Gastroesophageal sphincter (tissue), 4 donors: ENCODE measurements around the gene FN1. TPM values are rescaled to one million over a fixed set of nuclear protein-coding genes. Genes with fewer than 3 reads are reported as not detected.
"Not testable (repeated sequence)": the region's sequence is repeated elsewhere in the genome, so short reads cannot be mapped to it uniquely, and the experiment has no call there.

Experiments
- ATAC-seq: fragments of 150-250 bp; one replicate; pipeline ENCODE4 v1.9.1; 2016; ENCODE audit warnings: mild to moderate bottlenecking, moderate library complexity
- H3K27ac ChIP-seq, 4 donors: fragments of 200-600 bp; sonication (generic) in 3 of 4; 1 replicate in 3 of 4; 2 replicates in 1 of 4; pipeline ENCODE4 v1.5.1; 2016 to 2019
- H3K27me3 ChIP-seq: fragments of 200-600 bp; sonication (generic); one replicate; pipeline ENCODE4 v1.5.1; 2019
- H3K36me3 ChIP-seq, 2 donors: fragments of 200-600 bp; sonication (generic); one replicate each; pipeline ENCODE4 v1.5.1; 2019; ENCODE audit warnings: control low read depth in 1 of 2
- H3K4me1 ChIP-seq, 3 donors: fragments of 200-600 bp; sonication (generic); 1 replicate in 2 of 3; 2 replicates in 1 of 3; pipeline ENCODE4 v1.5.1; 2016 to 2019; ENCODE audit warnings: control low read depth in 2 of 3
- H3K4me3 ChIP-seq, 2 donors: fragments of 200-600 bp; sonication (generic); one replicate each; pipeline ENCODE4 v1.5.1; 2019; ENCODE audit warnings: mild to moderate bottlenecking in 1 of 2, moderate library complexity in 1 of 2
- H3K9me3 ChIP-seq, 3 donors: fragments of 200-600 bp; sonication (generic); one replicate each; pipeline ENCODE4 v1.5.1; 2017 to 2019; ENCODE audit warnings: control low read depth in 2 of 3
- CTCF ChIP-seq, 4 experiments: fragments of 200-600 bp in 2 of 4; fragments of 450-650 bp in 2 of 4; sonication (generic) in 1 of 4; IDR thresholded peaks; one replicate each; pipeline ENCODE4 v1.5.1; 2017 to 2019; ENCODE audit warnings: antibody characterized with exemption in 4 of 4, mild to moderate bottlenecking in 2 of 4, moderate library complexity in 2 of 4
- EP300 ChIP-seq: sonication (generic); formaldehyde crosslinking; IDR thresholded peaks from one replicate; pipeline ENCODE4 v1.6.1; 2017; ENCODE audit warnings: antibody characterized with exemption, mild to moderate bottlenecking
- POLR2A ChIP-seq, 2 donors: fragments of 450-650 bp; IDR thresholded peaks; one replicate each; pipeline ENCODE4 v1.6.1; 2017; ENCODE audit warnings: antibody characterized with exemption in 2 of 2, mild to moderate bottlenecking in 2 of 2, moderate library complexity in 1 of 2
- POLR2AphosphoS5 ChIP-seq: sonication (generic); formaldehyde crosslinking; IDR thresholded peaks from one replicate; pipeline ENCODE4 v1.6.1; 2017; ENCODE audit warnings: antibody characterized with exemption
- WGBS, 2 donors: methylation state at CpG; one replicate each; pipeline ENCODE4 v1.1.5; 2018; ENCODE audit warnings: low coverage in 1 of 2; 5-methylcytosine and 5-hydroxymethylcytosine counted together
- total RNA-seq, 4 donors: library from RNA; depleted of rRNA; stranded (reverse); fragments of >200 nt; gene quantifications; one replicate each; pipeline ENCODE4 v1.1.0, GENCODE V29; 2016

The FN1 gene
- total RNA-seq, 4 donors from 2014 or later = 1,699 to 4,986 (median 1,920) TPM

- WGBS, 2 donors = 63 to 71% methylated on average over 4 of the region's 4 CpGs
- Histone ChIP-seq H3K4me3 (no peak overlapping the region), H3K27ac (no peak overlapping the region), H3K9me3 (no peaks in the 10 kb centered on the region), H3K27me3 (no peaks in the 10 kb centered on the region), H3K4me1 (no peaks in the 10 kb centered on the region), H3K36me3 (peaks cover 21 to 77% of the 10 kb centered on the region in 2 donors)
- no peak for ATAC-seq
- TF ChIP-seq POLR2A (IDR thresholded peaks at IDR 0.05) (no peak), CTCF (IDR thresholded peaks at IDR 0.05) (no peak), EP300 (no peak), POLR2AphosphoS5 (no peak)
These were observed 74.5 kb downstream of the FN1 start for GRCh38 chr2:215361211-215361875.

- WGBS, 2 donors = 65 to 81% methylated on average over 2 of the region's 2 CpGs
- H3K9me3 ChIP-seq = no peaks in the 10 kb centered on the region
- H3K27ac ChIP-seq = no peak overlapping the region
- no peak for ATAC-seq
- H3K27me3 ChIP-seq = no peaks in the 10 kb centered on the region
- H3K4me3 ChIP-seq = no peak overlapping the region
- peaks cover 21 to 69% of the 10 kb centered on the region in 2 donors for H3K36me3 ChIP-seq
- TF ChIP-seq EP300 (no peak), POLR2A (IDR thresholded peaks at IDR 0.05) (no peak), CTCF (IDR thresholded peaks at IDR 0.05) (no peak), POLR2AphosphoS5 (no peak)
- H3K4me1 ChIP-seq = no peaks in the 10 kb centered on the region
These were observed 75.3 kb downstream of the FN1 start for GRCh38 chr2:215360596-215360995.

- not testable (repeated sequence) for H3K4me1 ChIP-seq, ATAC-seq, H3K27ac ChIP-seq, H3K9me3 ChIP-seq, H3K4me3 ChIP-seq, H3K27me3 ChIP-seq
- WGBS, 2 donors = 71 to 76% methylated on average over 1 to 3 of the region's 3 CpGs
- H3K36me3 ChIP-seq = peaks cover 17 to 64% of the 10 kb centered on the region in 2 donors
These were observed 75.8 kb downstream of the FN1 start for GRCh38 chr2:215360059-215360458.

- H3K27me3 ChIP-seq = no peaks in the 10 kb centered on the region
- peaks cover 13 to 59% of the 10 kb centered on the region in 2 donors for H3K36me3 ChIP-seq
- no peak for TF ChIP-seq POLR2AphosphoS5
- no peak for TF ChIP-seq EP300
- no peak for TF ChIP-seq POLR2A (IDR thresholded peaks at IDR 0.05)
- TF ChIP-seq CTCF (IDR thresholded peaks at IDR 0.05) = no peak
- H3K27ac ChIP-seq = no peak overlapping the region
- ATAC-seq = no peak
- 94 to 100% methylated on average over 1 of the region's 1 CpG for WGBS, 2 donors
- peaks cover 0 to 2% (median 0%) of the 10 kb centered on the region in 3 donors for H3K4me1 ChIP-seq
- H3K9me3 ChIP-seq = no peaks in the 10 kb centered on the region
- no peak overlapping the region for H3K4me3 ChIP-seq
These were observed 76.3 kb downstream of the FN1 start for GRCh38 chr2:215359576-215359922.

- no peaks in the 10 kb centered on the region for H3K27me3 ChIP-seq
- WGBS, 2 donors = 70% methylated on average over 8 to 12 of the region's 15 CpGs
- ATAC-seq = no peak
- H3K9me3 ChIP-seq = no peaks in the 10 kb centered on the region
- peaks cover 11 to 54% of the 10 kb centered on the region in 2 donors for H3K36me3 ChIP-seq
- no peak overlapping the region for H3K4me3 ChIP-seq
- TF ChIP-seq POLR2A (IDR thresholded peaks at IDR 0.05) (no peak), CTCF (IDR thresholded peaks at IDR 0.05) (no peak), EP300 (no peak), POLR2AphosphoS5 (no peak)
- peaks cover 0 to 2% (median 0%) of the 10 kb centered on the region in 3 donors for H3K4me1 ChIP-seq
- no peak overlapping the region for H3K27ac ChIP-seq
These were observed 76.8 kb downstream of the FN1 start for GRCh38 chr2:215358891-215359575.
